ENCODE measurements around the gene CD248.

The CD248 gene

GRCh38 chr11:66341502-66342126 is 24.8 kb upstream of the CD248 start:
- DNase-seq (ENCODE audit: low read depth in 3 of 3) = no peak

GRCh38 chr11:66340596-66341501 is 24.0 kb upstream of the CD248 start:
- no peak for DNase-seq (ENCODE audit: low read depth in 3 of 3)

GRCh38 chr11:66339686-66340483 is 23.0 kb upstream of the CD248 start:
- no peak for DNase-seq (ENCODE audit: low read depth in 3 of 3)

- DNase-seq (ENCODE audit: low read depth in 3 of 3) = no peak
These were observed 22.4 kb upstream of the CD248 start for GRCh38 chr11:66339162-66339675.

- DNase-seq (ENCODE audit: low read depth in 3 of 3) = no peak
These were observed 21.7 kb upstream of the CD248 start for GRCh38 chr11:66338276-66339161.

GRCh38 chr11:66337103-66337899 is 20.5 kb upstream of the CD248 start:
- no peak for DNase-seq (ENCODE audit: low read depth in 3 of 3)

GRCh38 chr11:66336234-66337102 is 19.6 kb upstream of the CD248 start, which contains the start of gene RIN1:
RIN1 (minus strand) TSS chr11:66336434; CDS start chr11:66336402, 32 bp downstream.
- no peak for DNase-seq (ENCODE audit: low read depth in 3 of 3)

- no peak for DNase-seq (ENCODE audit: low read depth in 3 of 3)
These were observed 18.8 kb upstream of the CD248 start for GRCh38 chr11:66335531-66336233.

- no peak for DNase-seq (ENCODE audit: low read depth in 3 of 3)
These were observed 18.0 kb upstream of the CD248 start for GRCh38 chr11:66334605-66335442.

- DNase-seq (ENCODE audit: low read depth in 3 of 3) = no peak
These were observed 17.2 kb upstream of the CD248 start for GRCh38 chr11:66333896-66334604.

- DNase-seq (ENCODE audit: low read depth in 3 of 3) = no peak
These were observed 16.5 kb upstream of the CD248 start for GRCh38 chr11:66333220-66333877.

GRCh38 chr11:66332371-66333219 is 15.8 kb upstream of the CD248 start:
- no peak for DNase-seq (ENCODE audit: low read depth in 3 of 3)

- DNase-seq (ENCODE audit: low read depth in 3 of 3) = no peak
These were observed 14.9 kb upstream of the CD248 start for GRCh38 chr11:66331542-66332370.

- no peak for DNase-seq (ENCODE audit: low read depth in 3 of 3)
These were observed 14.1 kb upstream of the CD248 start for GRCh38 chr11:66330931-66331330.

Data from stimulated activated CD4-positive, alpha-beta T cell treated with anti-CD3 and anti-CD28 coated beads, TNF-alpha, amount 100 ng/mL, for 4 hours (primary cell).